Stomach (tissue), 9 donors: Measurements from ENCODE around the gene CNTFR. TPM values are rescaled to one million over a fixed set of nuclear protein-coding genes. Genes with fewer than 3 reads are reported as not detected.

ENCODE experiments used
- DNase-seq, 2 donors: peaks; one replicate each; pipeline versions ENCODE4 v3.0.0 to v3.0.0-alpha.2; 2013 to 2019
- H3K27ac ChIP-seq, 5 donors: fragments of 200-600 bp in 4 of 5; sonication (generic) in 4 of 5; one replicate each; pipeline ENCODE4 v1.5.1; 2013 to 2019; ENCODE audit warnings: mild to moderate bottlenecking in 1 of 5, moderate library complexity in 1 of 5
- H3K27me3 ChIP-seq, 3 donors: fragments of 200-600 bp; sonication (generic); one replicate each; pipeline ENCODE4 v1.5.1; 2017 to 2019; ENCODE audit warnings: mixed run types in 1 of 3
- H3K36me3 ChIP-seq, 4 donors: fragments of 200-600 bp; sonication (generic); 1 replicate in 3 of 4; 2 replicates in 1 of 4; pipeline ENCODE4 v1.5.1; 2016 to 2019
- H3K4me1 ChIP-seq, 4 donors: fragments of 200-600 bp; sonication (generic); one replicate each; pipeline ENCODE4 v1.5.1; 2016 to 2019
- H3K4me3 ChIP-seq, 4 donors: fragments of 200-600 bp; sonication (generic) in 3 of 4; one replicate each; pipeline ENCODE4 v1.5.1; 2016 to 2019; ENCODE audit warnings: mild to moderate bottlenecking in 1 of 4
- H3K9me3 ChIP-seq, 4 donors: fragments of 200-600 bp; sonication (generic); one replicate each; pipeline ENCODE4 v1.5.1; 2016 to 2019
- EP300 ChIP-seq: sonication (generic); formaldehyde crosslinking; IDR thresholded peaks from one replicate; pipeline ENCODE4 v1.6.1; 2017; ENCODE audit warnings: antibody characterized with exemption
- POLR2A ChIP-seq, 4 donors: fragments of 450-650 bp; IDR thresholded peaks; one replicate each; pipeline ENCODE4 v1.6.1; 2016; ENCODE audit warnings: antibody characterized with exemption in 4 of 4, control low read depth in 2 of 4, mild to moderate bottlenecking in 1 of 4, moderate library complexity in 1 of 4
- POLR2AphosphoS5 ChIP-seq, 3 donors: sonication (generic); formaldehyde crosslinking; IDR thresholded peaks; one replicate each; pipeline ENCODE4 v1.6.1; 2016; ENCODE audit warnings: antibody characterized with exemption in 3 of 3
- WGBS, 5 donors: extraction: QIAGEN DNeasy Blood & Tissue Kit in 3 of 5; methylation state at CpG; one replicate each; pipeline versions ENCODE4 v1.1.5 to v1.1.7; 2013 to 2018; 5-methylcytosine and 5-hydroxymethylcytosine counted together
- intact Hi-C: fragments of 100-400 bp; cut with DNase I; formaldehyde crosslinking; loops from one replicate; pipeline ENCODE4 v1.15.1; 2023; ENCODE audit warnings: low total_unique reads
- polyA plus RNA-seq, 3 donors: library from polyadenylated mRNA; stranded (reverse); fragments of 200-250 nt; gene quantifications; one replicate each; pipeline ENCODE4 v1.2.3, GENCODE V29; 2013
- total RNA-seq, 5 donors: library from RNA; depleted of rRNA; stranded (reverse); fragments of >200 nt; gene quantifications; one replicate each; pipeline versions ENCODE4 v1.1.0 to v1.2.3, GENCODE V29; 2014 to 2016
- TF ChIP-seq, protein P1 (sequence below), 7 experiments: fragments of 450-650 bp in 4 of 7; fragments of 200-600 bp in 3 of 7; sonication (generic) in 3 of 7; IDR thresholded peaks; one replicate each; pipeline ENCODE4 v1.5.1; 2016 to 2019; ENCODE audit warnings: antibody characterized with exemption in 7 of 7, control low read depth in 2 of 7, mild to moderate bottlenecking in 1 of 7
- donor health status: healthy with polysubstance abuse.
- donor health status: Bipolar disorder and iron deficiency.
- donor health status: healthy.

Gene CNTFR
- total and polyA plus RNA-seq, 8 donors: 2.2 to 15.8 (median 2.9) TPM; not detected in 1

DNA sequence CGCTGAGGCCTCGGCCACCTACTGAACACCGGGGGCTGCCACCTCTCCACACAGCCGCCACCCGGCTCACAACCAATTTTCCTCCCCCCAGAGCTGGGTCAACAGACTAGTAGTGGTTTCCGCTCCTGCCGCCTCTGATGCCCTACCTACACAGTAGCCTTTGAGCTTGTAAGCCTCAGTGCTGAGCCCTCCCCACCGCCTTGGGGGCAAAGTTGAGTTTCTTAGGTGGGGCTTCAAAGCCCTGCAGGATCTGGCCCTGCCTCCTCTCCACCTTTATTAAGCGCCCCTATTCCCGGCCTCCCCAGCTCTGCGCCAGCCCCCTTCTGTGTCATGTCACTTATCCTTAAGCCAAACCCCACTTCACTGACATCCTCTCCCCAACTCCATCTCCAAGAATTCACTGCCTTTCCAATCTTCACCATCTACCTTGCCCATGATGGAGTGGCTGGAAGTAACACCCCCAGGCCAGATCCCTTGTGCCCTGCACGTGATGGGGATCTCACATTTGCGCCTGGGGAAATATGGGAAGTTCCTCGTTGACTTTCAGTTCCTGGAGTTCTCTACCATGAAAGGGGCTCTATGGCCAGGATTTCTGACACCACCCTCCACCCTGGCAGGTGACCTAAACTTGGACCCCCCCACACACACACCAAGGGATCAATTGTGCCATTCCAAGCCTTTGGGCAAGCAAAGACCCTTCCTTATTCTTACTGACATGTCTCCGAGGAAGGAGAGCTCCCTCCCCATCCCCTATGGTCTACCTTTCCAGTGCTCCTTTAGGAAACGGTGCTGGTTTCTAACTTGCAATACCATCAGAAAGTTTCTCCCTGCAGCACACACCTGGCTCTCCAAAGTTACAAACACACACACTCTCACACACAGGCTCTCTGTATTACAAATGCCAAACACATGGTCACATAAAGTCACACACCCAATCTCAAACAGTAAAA is 2.7 kb upstream of the CNTFR start:
- TF ChIP-seq, protein P1, sequence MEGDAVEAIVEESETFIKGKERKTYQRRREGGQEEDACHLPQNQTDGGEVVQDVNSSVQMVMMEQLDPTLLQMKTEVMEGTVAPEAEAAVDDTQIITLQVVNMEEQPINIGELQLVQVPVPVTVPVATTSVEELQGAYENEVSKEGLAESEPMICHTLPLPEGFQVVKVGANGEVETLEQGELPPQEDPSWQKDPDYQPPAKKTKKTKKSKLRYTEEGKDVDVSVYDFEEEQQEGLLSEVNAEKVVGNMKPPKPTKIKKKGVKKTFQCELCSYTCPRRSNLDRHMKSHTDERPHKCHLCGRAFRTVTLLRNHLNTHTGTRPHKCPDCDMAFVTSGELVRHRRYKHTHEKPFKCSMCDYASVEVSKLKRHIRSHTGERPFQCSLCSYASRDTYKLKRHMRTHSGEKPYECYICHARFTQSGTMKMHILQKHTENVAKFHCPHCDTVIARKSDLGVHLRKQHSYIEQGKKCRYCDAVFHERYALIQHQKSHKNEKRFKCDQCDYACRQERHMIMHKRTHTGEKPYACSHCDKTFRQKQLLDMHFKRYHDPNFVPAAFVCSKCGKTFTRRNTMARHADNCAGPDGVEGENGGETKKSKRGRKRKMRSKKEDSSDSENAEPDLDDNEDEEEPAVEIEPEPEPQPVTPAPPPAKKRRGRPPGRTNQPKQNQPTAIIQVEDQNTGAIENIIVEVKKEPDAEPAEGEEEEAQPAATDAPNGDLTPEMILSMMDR (IDR thresholded peaks at IDR 0.05): peak in 1 of 7 experiments; percentile 50
- TF ChIP-seq POLR2A (IDR thresholded peaks at IDR 0.05): no peak
- no peaks in the 10 kb centered on the region for H3K36me3 ChIP-seq
- peaks cover 3 to 82% (median 71%) of the 10 kb centered on the region in 3 donors for H3K27me3 ChIP-seq
- no peak for DNase-seq
- H3K9me3 ChIP-seq: no peaks in the 10 kb centered on the region
- H3K27ac ChIP-seq: peak overlapping the region in 2 of 5 donors; percentile 2 to 40
- H3K4me1 ChIP-seq: peaks cover 38 to 54% (median 47%) of the 10 kb centered on the region in 4 donors
- WGBS, 5 donors: 20 to 30% (median 21%) methylated on average over 13 to 16 of the region's 16 CpGs
- peak overlapping the region in 2 of 4 donors; percentile 61 to 66 for H3K4me3 ChIP-seq
- intact Hi-C loops: loop anchor here (5.0 kb wide), 1 partner anchor 40 kb away; no protein-coding TSS in a partner anchor

DNA sequence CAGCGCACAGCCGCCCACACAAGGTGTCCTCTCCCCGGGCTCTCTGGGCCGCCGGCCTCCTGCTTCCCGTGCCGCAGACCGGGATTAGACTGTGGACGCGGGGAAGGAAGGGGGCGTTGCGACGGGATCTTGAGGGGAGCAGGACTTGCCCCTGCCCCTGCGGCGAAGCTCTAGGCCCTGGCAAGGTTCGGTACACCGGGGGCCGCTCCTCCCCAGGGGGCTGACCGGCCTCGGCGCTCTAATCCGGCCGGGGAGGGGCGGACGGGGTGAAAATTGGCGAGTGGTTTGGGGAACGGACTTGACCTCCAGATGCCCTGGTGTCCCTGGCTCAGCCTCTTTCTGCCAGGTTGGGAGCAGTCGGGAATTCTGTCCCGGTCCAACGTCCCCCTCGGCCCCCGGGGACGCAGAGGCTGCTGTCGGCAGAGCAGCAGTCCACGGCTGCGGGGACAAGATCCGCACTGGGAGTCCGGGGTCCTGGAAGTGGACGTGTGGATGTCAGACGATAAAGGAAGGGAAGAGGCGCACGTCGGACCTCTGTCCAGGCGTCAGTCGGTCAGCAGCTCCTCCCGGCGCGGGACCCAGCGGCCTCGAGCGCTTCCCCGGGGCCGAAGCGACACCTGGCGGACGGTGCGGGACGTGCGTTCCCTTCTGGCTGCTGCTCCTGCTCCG is 1.9 kb upstream of the CNTFR start:
- Histone ChIP-seq H3K27ac (peak overlapping the region in 2 of 5 donors; percentile 41 to 50), H3K4me3 (peak overlapping the region; percentile 24 to 66 (median 48)), H3K9me3 (no peaks in the 10 kb centered on the region), H3K4me1 (peaks cover 38 to 54% (median 47%) of the 10 kb centered on the region in 4 donors), H3K27me3 (peaks cover 3 to 90% (median 74%) of the 10 kb centered on the region in 3 donors), H3K36me3 (no peaks in the 10 kb centered on the region)
- 3 to 10% (median 5%) methylated on average over 51 to 60 of the region's 60 CpGs for WGBS, 5 donors
- TF ChIP-seq, protein P1 (IDR thresholded peaks at IDR 0.05): peak in 5 of 7 experiments; percentile 82 to 93 (median 92)
- TF ChIP-seq EP300: no peak
- peak in 1 of 3 donors; percentile 13 for TF ChIP-seq POLR2AphosphoS5 (IDR thresholded peaks at IDR 0.05)
- TF ChIP-seq POLR2A (IDR thresholded peaks at IDR 0.05): no peak
- intact Hi-C loops: loop anchor here (5.0 kb wide), 1 partner anchor 39 kb away; no protein-coding TSS in a partner anchor
- peak; percentile 89 to 94 for DNase-seq

DNA sequence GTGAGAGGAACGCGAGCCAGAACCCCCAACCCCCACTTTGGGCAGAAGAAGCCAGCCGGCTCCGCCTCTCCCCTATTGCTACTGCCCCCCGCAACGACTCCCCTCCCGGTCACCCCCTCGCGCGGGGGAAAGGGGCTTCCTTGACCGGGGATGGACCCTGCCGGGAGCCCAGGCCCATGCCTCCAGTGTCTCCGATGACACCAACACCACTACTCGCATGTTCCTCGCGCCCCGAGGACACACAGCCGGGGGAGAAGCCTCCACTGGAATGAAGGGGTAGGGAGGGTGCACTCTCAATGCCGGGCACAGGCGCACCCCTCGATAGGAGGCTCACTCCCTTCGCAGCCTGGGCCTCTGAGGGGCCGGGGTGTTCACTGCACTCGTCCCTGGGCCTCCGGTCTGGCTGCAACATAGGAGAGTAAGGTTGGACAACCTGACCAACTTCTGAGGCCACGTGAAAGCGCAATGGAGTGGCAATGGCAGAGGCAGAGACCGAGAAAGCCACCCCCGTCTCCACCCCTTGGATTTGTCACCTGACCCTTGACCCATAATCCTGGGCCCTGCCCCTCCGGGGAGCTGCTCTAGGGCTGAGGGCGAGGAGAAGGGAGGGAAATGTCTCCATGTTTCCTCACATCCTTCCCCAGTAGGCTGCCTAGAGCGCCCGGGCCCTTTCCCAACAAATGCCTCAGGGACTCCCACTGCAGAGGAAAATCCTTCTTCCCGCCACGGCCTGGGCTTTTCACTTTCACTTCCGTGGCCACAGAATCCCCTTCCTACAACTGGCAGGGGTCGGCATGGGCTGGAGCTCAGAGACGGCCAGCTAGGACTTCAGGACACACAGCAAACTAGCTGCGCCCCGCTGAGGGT is 1.1 kb upstream of the CNTFR start:
- Histone ChIP-seq H3K4me3 (peak overlapping the region; percentile 53 to 66 (median 58)), H3K27ac (peak overlapping the region in 2 of 5 donors; percentile 41 to 50), H3K9me3 (no peaks in the 10 kb centered on the region), H3K27me3 (peaks cover 5 to 98% (median 81%) of the 10 kb centered on the region in 3 donors), H3K36me3 (no peaks in the 10 kb centered on the region), H3K4me1 (peaks cover 38 to 54% (median 47%) of the 10 kb centered on the region in 4 donors)
- 11 to 23% (median 15%) methylated on average over 33 to 40 of the region's 40 CpGs for WGBS, 5 donors
- TF ChIP-seq POLR2A (IDR thresholded peaks at IDR 0.05) (no peak), POLR2AphosphoS5 (IDR thresholded peaks at IDR 0.05) (no peak), EP300 (no peak)
- TF ChIP-seq, protein P1 (IDR thresholded peaks at IDR 0.05): no peak
- intact Hi-C loops: loop anchor here (5.0 kb wide), 1 partner anchor 38 kb away; no protein-coding TSS in a partner anchor
- DNase-seq: peak in 1 of 2 donors; percentile 55
